Adrenal gland (tissue), 12 donors: ENCODE measurements around the gene ADGRB3. TPM values are rescaled to one million over a fixed set of nuclear protein-coding genes. Genes with fewer than 3 reads are reported as not detected.

Source experiments
- DNase-seq, 7 donors: peaks; one replicate each; pipeline ENCODE4 v3.0.0-alpha.2; 2019 to 2020
- H3K27ac ChIP-seq, 5 donors: fragments of 200-600 bp; sonication (generic) in 4 of 5; 1 replicate in 3 of 5; 2 replicates in 2 of 5; pipeline versions ENCODE4 v1.5.1 to v1.8.0; 2016 to 2020; ENCODE audit warnings: mild to moderate bottlenecking in 1 of 5
- H3K27me3 ChIP-seq: fragments of 200-600 bp; 2 replicates; pipeline ENCODE4 v1.8.0; 2021
- H3K36me3 ChIP-seq, 2 donors: fragments of 200-600 bp; replicated peaks in 1 of 2; 1 replicate in 1 of 2; 2 replicates in 1 of 2; pipeline versions ENCODE4 v1.5.1 to v1.8.0; 2018 to 2022
- H3K4me1 ChIP-seq, 2 donors: fragments of 200-600 bp; replicated peaks in 1 of 2; 1 replicate in 1 of 2; 2 replicates in 1 of 2; pipeline versions ENCODE4 v1.5.1 to v1.8.0; 2018 to 2021
- H3K4me3 ChIP-seq, 4 donors: fragments of 200-600 bp; sonication (generic) in 3 of 4; one replicate each; pipeline ENCODE4 v1.5.1; 2016 to 2018
- H3K9me3 ChIP-seq, 3 donors: fragments of 200-600 bp; sonication (generic) in 1 of 3; replicated peaks in 1 of 3; 1 replicate in 2 of 3; 2 replicates in 1 of 3; pipeline versions ENCODE4 v1.5.1 to v1.8.0; 2016 to 2021
- POLR2A ChIP-seq, 2 donors: fragments of 450-650 bp; IDR thresholded peaks; one replicate each; pipeline ENCODE4 v1.6.1; 2017; ENCODE audit warnings: antibody characterized with exemption in 2 of 2, mild to moderate bottlenecking in 2 of 2, moderate library complexity in 1 of 2
- WGBS, 4 donors: extraction: QIAGEN DNeasy Blood & Tissue Kit in 2 of 4; methylation state at CpG; one replicate each; pipeline versions ENCODE4 v1.1.5 to v1.1.7; 2013 to 2017; 5-methylcytosine and 5-hydroxymethylcytosine counted together
- intact Hi-C, 2 donors: fragments of 100-400 bp; cut with DNase I; formaldehyde crosslinking; loops; one replicate each; pipeline versions ENCODE4 v1.14.1 to v1.15.0; 2022 to 2023
- polyA plus RNA-seq, 3 donors: library from polyadenylated mRNA; stranded (reverse); fragments of 200-250 nt in 2 of 3; fragments of 350-450 nt in 1 of 3; fragmentation: Illumina TruSeq in 1 of 3; extraction: RNeasy Lipid Tissue Mini Kit (QIAGEN cat#74804) in 1 of 3; gene quantifications; one replicate each; pipeline ENCODE4 v1.2.3, GENCODE V29; 2013 to 2014
- total RNA-seq, 9 donors: library from RNA; depleted of rRNA in 4 of 9; stranded (reverse); fragments of >200 nt in 4 of 9; fragments of 120-200 nt in 1 of 9; fragmentation: NEBNext Ultra II Directional in 1 of 9; extraction: Animal tissue kit (Norgen Biotek cat#: 25700) in 1 of 9; gene quantifications; one replicate each; pipeline versions ENCODE4 v1.1.0 to v1.2.4, GENCODE V29; 2013 to 2023
- TF ChIP-seq, protein P1 (sequence below), 6 experiments: fragments of 450-650 bp in 4 of 6; fragments of 200-600 bp in 2 of 6; sonication (generic) in 1 of 6; IDR thresholded peaks; 1 replicate in 5 of 6; 2 replicates in 1 of 6; pipeline versions ENCODE4 v1.5.1 to v1.8.0; 2016 to 2021; ENCODE audit warnings: antibody characterized with exemption in 6 of 6, mild to moderate bottlenecking in 2 of 6, moderate library complexity in 1 of 6
- donor health status: healthy with polysubstance abuse.
- donor health status: Bipolar disorder and iron deficiency.
- donor health status: DM: yes; HTN: yes; CAD: no.
- donor health status: DM: no; HTN: no; CAD: no.
- donor health status: DM: no; HTN: no; CAD: no.
- donor health status: DM: yes; HTN: yes; CAD: no.

Gene ADGRB3
- total and polyA plus RNA-seq, 12 donors = 1.3 to 9.0 (median 3.1) TPM

DNA sequence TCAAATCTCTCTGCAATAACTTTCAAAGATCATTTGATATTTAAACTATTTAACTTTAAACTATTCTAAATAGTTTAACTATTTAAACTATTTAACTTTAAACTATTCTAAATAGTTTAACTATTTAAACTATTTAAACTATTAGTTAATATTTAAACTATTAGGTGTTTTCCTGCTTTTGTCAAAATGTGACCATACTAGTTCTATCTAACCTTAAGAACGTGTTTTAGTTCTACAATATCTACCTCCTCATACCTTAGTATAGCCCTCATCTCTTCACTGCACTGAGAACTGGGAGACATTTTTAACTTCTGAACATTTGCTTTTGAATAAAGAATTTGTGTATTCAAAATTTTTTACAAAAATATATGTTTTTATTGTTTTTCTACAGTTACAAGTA is 429.1 kb downstream of the ADGRB3 start:
- H3K4me1 ChIP-seq = peaks cover 0 to 9% of the 10 kb centered on the region in 2 donors
- intact Hi-C loops = no loop called here
- no peak for DNase-seq
- no peak overlapping the region for H3K4me3 ChIP-seq
- no peaks in the 10 kb centered on the region for H3K27me3 ChIP-seq
- no peaks in the 10 kb centered on the region for H3K36me3 ChIP-seq
- WGBS, 4 donors = 81 to 86% (median 85%) methylated on average over 1 of the region's 1 CpG
- no peaks in the 10 kb centered on the region for H3K9me3 ChIP-seq
- no peak for TF ChIP-seq POLR2A (IDR thresholded peaks at IDR 0.05)
- TF ChIP-seq, protein P1, sequence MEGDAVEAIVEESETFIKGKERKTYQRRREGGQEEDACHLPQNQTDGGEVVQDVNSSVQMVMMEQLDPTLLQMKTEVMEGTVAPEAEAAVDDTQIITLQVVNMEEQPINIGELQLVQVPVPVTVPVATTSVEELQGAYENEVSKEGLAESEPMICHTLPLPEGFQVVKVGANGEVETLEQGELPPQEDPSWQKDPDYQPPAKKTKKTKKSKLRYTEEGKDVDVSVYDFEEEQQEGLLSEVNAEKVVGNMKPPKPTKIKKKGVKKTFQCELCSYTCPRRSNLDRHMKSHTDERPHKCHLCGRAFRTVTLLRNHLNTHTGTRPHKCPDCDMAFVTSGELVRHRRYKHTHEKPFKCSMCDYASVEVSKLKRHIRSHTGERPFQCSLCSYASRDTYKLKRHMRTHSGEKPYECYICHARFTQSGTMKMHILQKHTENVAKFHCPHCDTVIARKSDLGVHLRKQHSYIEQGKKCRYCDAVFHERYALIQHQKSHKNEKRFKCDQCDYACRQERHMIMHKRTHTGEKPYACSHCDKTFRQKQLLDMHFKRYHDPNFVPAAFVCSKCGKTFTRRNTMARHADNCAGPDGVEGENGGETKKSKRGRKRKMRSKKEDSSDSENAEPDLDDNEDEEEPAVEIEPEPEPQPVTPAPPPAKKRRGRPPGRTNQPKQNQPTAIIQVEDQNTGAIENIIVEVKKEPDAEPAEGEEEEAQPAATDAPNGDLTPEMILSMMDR (IDR thresholded peaks at IDR 0.05) = no peak
- H3K27ac ChIP-seq = no peak overlapping the region

DNA sequence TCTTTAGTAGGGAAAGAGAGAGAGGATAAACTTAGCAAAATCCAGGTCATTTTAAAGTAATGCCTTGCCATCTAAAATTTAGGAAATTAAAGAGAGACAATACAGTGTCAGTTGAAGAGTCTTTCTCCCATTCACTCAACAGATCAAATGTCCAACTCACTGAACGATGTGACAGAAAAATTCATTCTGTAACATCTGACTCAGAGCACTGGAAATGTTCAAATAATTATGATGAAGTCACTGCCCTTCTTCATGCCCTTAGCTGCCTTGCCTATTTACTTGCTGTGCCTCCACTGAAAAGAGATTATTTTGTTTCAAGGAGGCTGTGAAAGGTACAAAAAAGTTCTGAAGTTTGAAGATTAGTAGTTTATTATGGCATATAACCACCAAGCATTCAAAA is 434.8 kb downstream of the ADGRB3 start:
- WGBS, 4 donors = 45 to 57% (median 52%) methylated on average over 1 of the region's 1 CpG
- DNase-seq = no peak
- Histone ChIP-seq H3K27me3 (no peaks in the 10 kb centered on the region), H3K27ac (no peak overlapping the region), H3K4me1 (no peaks in the 10 kb centered on the region), H3K4me3 (no peak overlapping the region), H3K36me3 (no peaks in the 10 kb centered on the region), H3K9me3 (no peaks in the 10 kb centered on the region)
- intact Hi-C loops = no loop called here
- no peak for TF ChIP-seq POLR2A (IDR thresholded peaks at IDR 0.05)
- TF ChIP-seq, protein P1 (IDR thresholded peaks at IDR 0.05) = no peak

DNA sequence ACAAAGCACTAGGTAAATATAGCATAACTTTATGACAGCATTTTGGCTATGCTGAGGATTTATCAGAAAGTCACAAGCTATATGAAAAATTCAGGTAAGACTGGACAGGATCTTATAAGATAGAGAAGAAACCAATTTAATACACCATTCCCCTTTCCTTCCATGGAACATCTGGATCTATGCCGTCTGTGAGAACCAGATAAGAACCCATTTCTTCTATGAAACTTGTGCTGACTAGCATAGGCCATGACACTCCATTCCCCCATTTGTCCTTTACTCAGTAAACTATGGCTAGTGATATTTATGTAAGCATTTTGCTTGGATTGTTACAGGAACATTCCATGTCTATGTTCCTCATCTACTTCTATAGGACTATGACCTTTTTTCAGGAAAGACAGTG is 437.7 kb downstream of the ADGRB3 start:
- DNase-seq = no peak
- intact Hi-C loops = no loop called here
- Histone ChIP-seq H3K36me3 (no peaks in the 10 kb centered on the region), H3K9me3 (no peaks in the 10 kb centered on the region), H3K4me1 (peaks cover 0 to 4% of the 10 kb centered on the region in 2 donors), H3K4me3 (no peak overlapping the region), H3K27me3 (no peaks in the 10 kb centered on the region), H3K27ac (no peak overlapping the region)
- 91 to 96% (median 93%) methylated on average over 1 of the region's 1 CpG for WGBS, 4 donors
- TF ChIP-seq, protein P1 (IDR thresholded peaks at IDR 0.05) = no peak
- no peak for TF ChIP-seq POLR2A (IDR thresholded peaks at IDR 0.05)

DNA sequence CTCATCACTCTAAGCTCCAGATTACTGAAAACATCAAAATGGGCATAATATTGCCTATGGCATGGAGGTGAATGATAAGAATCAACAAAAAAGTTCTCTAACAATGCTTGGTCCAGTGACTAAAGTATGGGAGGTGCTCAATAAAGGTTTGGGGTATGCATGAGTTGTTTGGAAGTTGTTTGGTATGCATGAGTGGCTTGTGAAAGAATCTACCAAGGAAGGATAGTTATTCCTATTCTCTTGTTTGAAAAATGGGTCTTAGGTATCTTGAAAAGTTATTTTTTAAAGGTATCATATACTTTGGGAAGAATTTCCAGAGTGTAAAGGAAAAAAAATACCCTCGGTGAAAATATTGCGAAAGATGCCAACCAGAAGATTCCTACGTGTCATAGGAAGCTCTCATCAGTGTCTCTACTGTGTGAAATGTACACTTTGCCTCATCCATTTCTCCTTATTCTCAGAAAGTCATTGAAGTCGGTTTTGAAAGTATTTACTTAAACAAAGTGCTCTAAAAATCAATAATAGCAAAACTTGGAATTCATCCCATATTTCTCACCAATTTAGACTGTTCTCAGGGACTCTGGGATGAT is 449.8 kb downstream of the ADGRB3 start:
- Histone ChIP-seq H3K27ac (no peak overlapping the region), H3K9me3 (no peaks in the 10 kb centered on the region), H3K36me3 (no peaks in the 10 kb centered on the region), H3K4me3 (no peak overlapping the region), H3K4me1 (no peaks in the 10 kb centered on the region), H3K27me3 (no peaks in the 10 kb centered on the region)
- 80 to 89% (median 84%) methylated on average over 4 of the region's 4 CpGs for WGBS, 4 donors
- intact Hi-C loops = no loop called here
- no peak for TF ChIP-seq POLR2A (IDR thresholded peaks at IDR 0.05)
- TF ChIP-seq, protein P1 (IDR thresholded peaks at IDR 0.05) = no peak
- no peak for DNase-seq
